22Rv1 (cell line): ENCODE measurements around the gene PCDHGB2.

Experiments
- CTCF ChIP-seq: fragments of 450-650 bp; IDR thresholded peaks from 2 replicates; pipeline ENCODE4 v1.5.1; 2017; ENCODE audit warnings: mild to moderate bottlenecking
- ZFX ChIP-seq: fragments of 450-650 bp; IDR thresholded peaks from 2 replicates; pipeline ENCODE4 v1.6.1; 2017; ENCODE audit warnings: antibody characterized with exemption, borderline replicate concordance

GRCh38 chr5:141399555-141400258 lies 39.9 kb downstream of the PCDHGB2 start:
- no peak for TF ChIP-seq CTCF
- no peak for TF ChIP-seq ZFX
